Endodermal cell (in vitro differentiated cells): Measurements from ENCODE around the gene SLC5A1. TPM values are rescaled to one million over a fixed set of nuclear protein-coding genes. Genes with fewer than 3 reads are reported as not detected.
"Not testable (repeated sequence)": the region's sequence is repeated elsewhere in the genome, so short reads cannot be mapped to it uniquely, and the experiment has no call there.

ENCODE experiments used
- DNase-seq: peaks from one replicate; pipeline ENCODE4 v3.0.0-alpha.2; 2017
- H3K27ac ChIP-seq: 2 replicates; pipeline ENCODE4 v1.5.1; 2013; ENCODE audit warnings: mild to moderate bottlenecking, low read depth, low read length, moderate library complexity
- H3K27me3 ChIP-seq: 2 replicates; pipeline ENCODE4 v1.6.1; 2013; ENCODE audit warnings: mild to moderate bottlenecking, low read length, moderate library complexity; ENCODE audit not compliant: insufficient read depth, control insufficient read depth, poor library complexity, severe bottlenecking
- H3K36me3 ChIP-seq: 2 replicates; pipeline ENCODE4 v1.7.0; 2013; ENCODE audit warnings: mild to moderate bottlenecking, low read length, moderate library complexity; ENCODE audit not compliant: control insufficient read depth, insufficient read depth
- H3K4me1 ChIP-seq: one replicate; pipeline ENCODE4 v1.7.0; 2013; ENCODE audit warnings: low read length; ENCODE audit not compliant: control insufficient read depth, insufficient read depth
- H3K4me3 ChIP-seq: 2 replicates; pipeline ENCODE4 v1.5.1; 2013; ENCODE audit warnings: mild to moderate bottlenecking, low read length, moderate library complexity
- H3K9ac ChIP-seq: 2 replicates; pipeline ENCODE4 v1.6.1; 2013; ENCODE audit warnings: mild to moderate bottlenecking, low read length, moderate library complexity; ENCODE audit not compliant: poor library complexity, severe bottlenecking; ENCODE audit errors: extremely low read depth
- H3K9me3 ChIP-seq: 2 replicates; pipeline ENCODE4 v1.6.1; 2013; ENCODE audit warnings: mild to moderate bottlenecking, low read length, moderate library complexity; ENCODE audit not compliant: control insufficient read depth
- H3K27ac Mint-ChIP-seq: 2 replicates; pipeline ENCODE4 v1.8.0; 2020; ENCODE audit warnings: mixed read lengths
- H3K27me3 Mint-ChIP-seq: 2 replicates; pipeline ENCODE4 v1.8.0; 2021; ENCODE audit warnings: mild to moderate bottlenecking, mixed read lengths; ENCODE audit not compliant: insufficient read depth
- H3K36me3 Mint-ChIP-seq: 2 replicates; pipeline ENCODE4 v1.8.0; 2020; ENCODE audit warnings: low read depth, mixed read lengths
- H3K4me1 Mint-ChIP-seq: 2 replicates; pipeline ENCODE4 v1.8.0; 2020; ENCODE audit warnings: mixed read lengths
- H3K4me3 Mint-ChIP-seq: 2 replicates; pipeline ENCODE4 v1.8.0; 2020; ENCODE audit warnings: mild to moderate bottlenecking, moderate library complexity, mixed read lengths
- H3K9me3 Mint-ChIP-seq: 2 replicates; pipeline ENCODE4 v1.8.0; 2020; ENCODE audit warnings: mild to moderate bottlenecking, mixed read lengths
- CTCF ChIP-seq: fragments of 200-600 bp; sonication (generic); conservative IDR thresholded peaks from 2 replicates; pipeline ENCODE4 v1.5.0; 2021; ENCODE audit warnings: antibody characterized with exemption, mild to moderate bottlenecking
- WGBS, 2 experiments: methylation state at CpG; one replicate each; pipeline versions ENCODE4 v1.1.5 to v1.1.7; 2013; ENCODE audit warnings: missing lambda C conversion rate in 2 of 2, mixed read lengths in 1 of 2; ENCODE audit not compliant: insufficient coverage in 1 of 2, insufficient read length in 1 of 2; 5-methylcytosine and 5-hydroxymethylcytosine counted together
- total RNA-seq, 2 donors: library from RNA; stranded (reverse); fragmentation: NEBNext Ultra II Directional in 1 of 2; extraction: Animal tissue kit (Norgen Biotek cat#: 25700) in 1 of 2; gene quantifications; 2 replicates in 1 of 2; 3 replicates in 1 of 2; pipeline ENCODE4 v1.2.1, GENCODE V29; 2021

SLC5A1 gene
- total RNA-seq, 2 donors from 2014 or later, result not detected

GRCh38 chr22:32130464-32130863, 87.4 kb downstream of the SLC5A1 start:
- no peak overlapping the region for H3K27ac Mint-ChIP-seq
- no peak overlapping the region for H3K4me3 ChIP-seq
- TF ChIP-seq CTCF, result no peak
- no peak for DNase-seq
- no peak overlapping the region for H3K27ac ChIP-seq
- no peaks in the 10 kb centered on the region for H3K36me3 ChIP-seq
- H3K36me3 Mint-ChIP-seq, result no peaks in the 10 kb centered on the region
- H3K27me3 Mint-ChIP-seq, result no peaks in the 10 kb centered on the region
- 91 to 96% methylated on average over 2 of the region's 2 CpGs for WGBS, 2 experiments
- no peaks in the 10 kb centered on the region for H3K9me3 ChIP-seq
- no peak overlapping the region for H3K9ac ChIP-seq
- H3K4me1 Mint-ChIP-seq, result peaks cover 8% of the 10 kb centered on the region
- no peak overlapping the region for H3K4me3 Mint-ChIP-seq
- H3K27me3 ChIP-seq, result no peaks in the 10 kb centered on the region
- H3K4me1 ChIP-seq, result no peaks in the 10 kb centered on the region
- H3K9me3 Mint-ChIP-seq, result no peaks in the 10 kb centered on the region

GRCh38 chr22:32132126-32132525, 89.1 kb downstream of the SLC5A1 start:
- H3K4me3 Mint-ChIP-seq, result no peak overlapping the region
- no peak overlapping the region for H3K27ac Mint-ChIP-seq
- Histone ChIP-seq H3K9ac (no peak overlapping the region), H3K27ac (no peak overlapping the region), H3K27me3 (no peaks in the 10 kb centered on the region), H3K9me3 (no peaks in the 10 kb centered on the region), H3K36me3 (no peaks in the 10 kb centered on the region), H3K4me3 (no peak overlapping the region), H3K4me1 (peaks cover 3% of the 10 kb centered on the region)
- peaks cover 12% of the 10 kb centered on the region for H3K4me1 Mint-ChIP-seq
- H3K36me3 Mint-ChIP-seq, result no peaks in the 10 kb centered on the region
- no peak for TF ChIP-seq CTCF
- no peaks in the 10 kb centered on the region for H3K9me3 Mint-ChIP-seq
- WGBS, 2 experiments, result 92 to 94% methylated on average over 10 to 11 of the region's 11 CpGs
- no peak for DNase-seq
- no peaks in the 10 kb centered on the region for H3K27me3 Mint-ChIP-seq

GRCh38 chr22:32132783-32133182, 89.7 kb downstream of the SLC5A1 start:
- 92% methylated on average over 1 of the region's 1 CpG; no CpG with 5 or more reads in 1 of the 2 experiments for WGBS, 2 experiments
- Mint-ChIP-seq H3K4me1 (peaks cover 15% of the 10 kb centered on the region), H3K9me3 (peaks cover 5% of the 10 kb centered on the region), H3K4me3 (no peak overlapping the region), H3K36me3 (no peaks in the 10 kb centered on the region), H3K27ac (no peak overlapping the region), H3K27me3 (no peaks in the 10 kb centered on the region)
- H3K36me3 ChIP-seq, result no peaks in the 10 kb centered on the region
- peaks cover 3% of the 10 kb centered on the region for H3K4me1 ChIP-seq
- H3K9ac ChIP-seq, result no peak overlapping the region
- no peaks in the 10 kb centered on the region for H3K27me3 ChIP-seq
- TF ChIP-seq CTCF, result no peak
- H3K9me3 ChIP-seq, result peaks cover 5% of the 10 kb centered on the region
- no peak overlapping the region for H3K27ac ChIP-seq
- H3K4me3 ChIP-seq, result no peak overlapping the region
- no peak for DNase-seq

GRCh38 chr22:32134796-32135195, 91.7 kb downstream of the SLC5A1 start:
- H3K9me3 Mint-ChIP-seq, result peaks cover 10% of the 10 kb centered on the region
- H3K36me3 ChIP-seq, H3K4me3 Mint-ChIP-seq, H3K9me3 ChIP-seq, H3K36me3 Mint-ChIP-seq, H3K27me3 ChIP-seq, H3K9ac ChIP-seq, H3K27ac ChIP-seq, H3K4me3 ChIP-seq, H3K27ac Mint-ChIP-seq, H3K27me3 Mint-ChIP-seq, H3K4me1 ChIP-seq, DNase-seq: not testable (repeated sequence)
- peaks cover 27% of the 10 kb centered on the region for H3K4me1 Mint-ChIP-seq
- WGBS, 2 experiments, result 89 to 96% methylated on average over 8 to 14 of the region's 14 CpGs

GRCh38 chr22:32135958-32136357, 92.9 kb downstream of the SLC5A1 start:
- not testable (repeated sequence) for H3K27me3 ChIP-seq, H3K4me1 ChIP-seq, H3K27me3 Mint-ChIP-seq, H3K4me3 Mint-ChIP-seq, H3K9me3 ChIP-seq, H3K9ac ChIP-seq, H3K27ac ChIP-seq, H3K27ac Mint-ChIP-seq, H3K4me3 ChIP-seq, H3K36me3 ChIP-seq, DNase-seq, H3K36me3 Mint-ChIP-seq
- H3K9me3 Mint-ChIP-seq, result peaks cover 10% of the 10 kb centered on the region
- 89 to 92% methylated on average over 2 to 3 of the region's 3 CpGs for WGBS, 2 experiments
- H3K4me1 Mint-ChIP-seq, result peaks cover 33% of the 10 kb centered on the region
